ENCODE data around the gene FBXW10B. TPM values are rescaled to one million over a fixed set of nuclear protein-coding genes. Genes with fewer than 3 reads are reported as not detected.
"Not testable (repeated sequence)": the region's sequence is repeated elsewhere in the genome, so short reads cannot be mapped to it uniquely, and the experiment has no call there.

Gene FBXW10B
- total RNA-seq, result 1 to 10 TPM in 1 of 4 donors, under 1 TPM in 1, not detected in 2; 0.30 to 2.2 TPM

- H3K36me3 ChIP-seq; H3K4me1 ChIP-seq; H3K27ac ChIP-seq; DNase-seq (ENCODE audit: low spot score in 2 of 2); H3K9me3 ChIP-seq; H3K27me3 ChIP-seq: not testable (repeated sequence)
- peak within 1 kb of the TSS in 1 of 4 donors; percentile 27 for H3K4me3 ChIP-seq
- 34 to 42% methylated on average over 9 to 11 of the region's 12 CpGs for WGBS, 2 donors
These were observed at the start of gene FBXW10B for GRCh38 chr17:15619331-15620058. FBXW10B (minus strand) TSS chr17:15619704; CDS start chr17:15619512, 192 bp downstream.

- DNase-seq (ENCODE audit: low spot score in 2 of 2), result no peak
- Histone ChIP-seq H3K27me3 (no peaks in the 10 kb centered on the region), H3K4me3 (no peak overlapping the region), H3K27ac (no peak overlapping the region), H3K4me1 (no peaks in the 10 kb centered on the region), H3K9me3 (no peaks in the 10 kb centered on the region), H3K36me3 (peaks cover 0 to 15% (median 0%) of the 10 kb centered on the region in 3 donors)
- TF ChIP-seq EP300 (IDR thresholded peaks at IDR 0.05), result no peak
- TF ChIP-seq, protein P1, sequence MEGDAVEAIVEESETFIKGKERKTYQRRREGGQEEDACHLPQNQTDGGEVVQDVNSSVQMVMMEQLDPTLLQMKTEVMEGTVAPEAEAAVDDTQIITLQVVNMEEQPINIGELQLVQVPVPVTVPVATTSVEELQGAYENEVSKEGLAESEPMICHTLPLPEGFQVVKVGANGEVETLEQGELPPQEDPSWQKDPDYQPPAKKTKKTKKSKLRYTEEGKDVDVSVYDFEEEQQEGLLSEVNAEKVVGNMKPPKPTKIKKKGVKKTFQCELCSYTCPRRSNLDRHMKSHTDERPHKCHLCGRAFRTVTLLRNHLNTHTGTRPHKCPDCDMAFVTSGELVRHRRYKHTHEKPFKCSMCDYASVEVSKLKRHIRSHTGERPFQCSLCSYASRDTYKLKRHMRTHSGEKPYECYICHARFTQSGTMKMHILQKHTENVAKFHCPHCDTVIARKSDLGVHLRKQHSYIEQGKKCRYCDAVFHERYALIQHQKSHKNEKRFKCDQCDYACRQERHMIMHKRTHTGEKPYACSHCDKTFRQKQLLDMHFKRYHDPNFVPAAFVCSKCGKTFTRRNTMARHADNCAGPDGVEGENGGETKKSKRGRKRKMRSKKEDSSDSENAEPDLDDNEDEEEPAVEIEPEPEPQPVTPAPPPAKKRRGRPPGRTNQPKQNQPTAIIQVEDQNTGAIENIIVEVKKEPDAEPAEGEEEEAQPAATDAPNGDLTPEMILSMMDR (IDR thresholded peaks at IDR 0.05), result no peak
- no peak for TF ChIP-seq POLR2A (IDR thresholded peaks at IDR 0.05)
- 90 to 92% methylated on average over 5 of the region's 5 CpGs for WGBS, 2 donors
These were observed 44.2 kb upstream of the FBXW10B start for GRCh38 chr17:15663691-15664090.

DNA sequence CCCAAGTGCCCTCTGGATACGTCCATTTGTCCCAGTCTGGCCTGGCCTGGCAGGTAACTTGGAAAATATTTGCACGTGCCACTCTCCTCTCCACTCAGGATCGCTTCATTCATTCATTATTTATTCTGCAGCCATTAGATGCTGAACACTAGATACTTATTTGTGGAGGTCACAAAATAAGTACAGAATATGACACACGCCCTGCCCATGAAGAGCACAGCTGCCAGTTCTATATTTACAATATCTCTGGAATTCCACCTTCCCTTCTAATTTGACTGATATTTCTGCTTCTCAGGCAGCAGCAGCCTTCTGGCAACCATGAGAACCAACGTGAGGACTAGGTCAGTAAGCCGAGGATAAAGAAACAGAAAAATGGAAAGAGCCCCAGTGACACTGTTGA is 43.7 kb upstream of the FBXW10B start:
- H3K27me3 ChIP-seq, result no peaks in the 10 kb centered on the region
- H3K36me3 ChIP-seq, result peaks cover 0 to 15% (median 0%) of the 10 kb centered on the region in 3 donors
- no peak for TF ChIP-seq POLR2A (IDR thresholded peaks at IDR 0.05)
- TF ChIP-seq EP300 (IDR thresholded peaks at IDR 0.05), result no peak
- TF ChIP-seq, protein P1 (IDR thresholded peaks at IDR 0.05), result no peak
- no peak overlapping the region for H3K27ac ChIP-seq
- no peak for DNase-seq (ENCODE audit: low spot score in 2 of 2)
- no peak overlapping the region for H3K4me3 ChIP-seq
- H3K9me3 ChIP-seq, result no peaks in the 10 kb centered on the region
- H3K4me1 ChIP-seq, result no peaks in the 10 kb centered on the region
- WGBS, 2 donors, result 90 to 92% methylated on average over 6 of the region's 6 CpGs

GRCh38 chr17:15662681-15663080 is 43.2 kb upstream of the FBXW10B start:
- Histone ChIP-seq H3K27me3 (no peaks in the 10 kb centered on the region), H3K27ac (no peak overlapping the region), H3K4me1 (no peaks in the 10 kb centered on the region), H3K4me3 (no peak overlapping the region), H3K36me3 (peaks cover 0 to 15% (median 0%) of the 10 kb centered on the region in 3 donors), H3K9me3 (no peaks in the 10 kb centered on the region)
- WGBS, 2 donors, result 84 to 90% methylated on average over 3 of the region's 3 CpGs
- no peak for DNase-seq (ENCODE audit: low spot score in 2 of 2)
- no peak for TF ChIP-seq EP300 (IDR thresholded peaks at IDR 0.05)
- TF ChIP-seq, protein P1 (IDR thresholded peaks at IDR 0.05), result no peak
- no peak for TF ChIP-seq POLR2A (IDR thresholded peaks at IDR 0.05)

- TF ChIP-seq POLR2A (IDR thresholded peaks at IDR 0.05) (no peak), EP300 (IDR thresholded peaks at IDR 0.05) (no peak)
- TF ChIP-seq, protein P1 (IDR thresholded peaks at IDR 0.05), result no peak
- Histone ChIP-seq H3K9me3 (no peaks in the 10 kb centered on the region), H3K27ac (no peak overlapping the region), H3K4me1 (peaks cover 0 to 2% (median 0%) of the 10 kb centered on the region in 4 donors), H3K36me3 (peaks cover 0 to 15% (median 0%) of the 10 kb centered on the region in 3 donors), H3K27me3 (no peaks in the 10 kb centered on the region), H3K4me3 (no peak overlapping the region)
- 55 to 60% methylated on average over 3 of the region's 3 CpGs for WGBS, 2 donors
- DNase-seq (ENCODE audit: low spot score in 2 of 2), result no peak
These were observed 40.6 kb upstream of the FBXW10B start for GRCh38 chr17:15660077-15660476.
